Chondrocyte (in vitro differentiated cells): ENCODE results near the gene MYOZ2. TPM values are rescaled to one million over a fixed set of nuclear protein-coding genes. Genes with fewer than 3 reads are reported as not detected.

Source experiments
- DNase-seq: peaks from one replicate; pipeline ENCODE4 v3.0.0; 2021; ENCODE audit warnings: mixed read lengths, low spot score
- H3K27ac Mint-ChIP-seq: one replicate; pipeline ENCODE4 v1.8.0; 2021; ENCODE audit warnings: mild to moderate bottlenecking, moderate library complexity, mixed read lengths; ENCODE audit not compliant: unreplicated experiment
- H3K27me3 Mint-ChIP-seq: 2 replicates; pipeline ENCODE4 v1.8.0; 2021; ENCODE audit warnings: low read depth, mixed read lengths
- H3K36me3 Mint-ChIP-seq: 2 replicates; pipeline ENCODE4 v1.8.0; 2021; ENCODE audit warnings: low read depth, mixed read lengths
- H3K4me1 Mint-ChIP-seq: 2 replicates; pipeline ENCODE4 v1.8.0; 2021; ENCODE audit warnings: low read depth, mild to moderate bottlenecking, mixed read lengths
- H3K4me3 Mint-ChIP-seq: one replicate; pipeline ENCODE4 v1.8.0; 2021; ENCODE audit warnings: mild to moderate bottlenecking, moderate library complexity, mixed read lengths; ENCODE audit not compliant: unreplicated experiment
- H3K9me3 Mint-ChIP-seq: 2 replicates; pipeline ENCODE4 v1.8.0; 2021; ENCODE audit warnings: low read depth, mixed read lengths
- total RNA-seq: library from RNA; stranded (reverse); gene quantifications from 3 replicates; pipeline ENCODE4 v1.2.1, GENCODE V29; 2021
- TF ChIP-seq, protein P1 (sequence below): fragments of 200-600 bp; sonication (generic); IDR thresholded peaks from 2 replicates; pipeline ENCODE4 v1.5.0; 2021; ENCODE audit warnings: antibody characterized with exemption, mild to moderate bottlenecking, moderate library complexity

Gene MYOZ2
- total RNA-seq, 1 donor from 2014 or later = 0.35 TPM

DNA sequence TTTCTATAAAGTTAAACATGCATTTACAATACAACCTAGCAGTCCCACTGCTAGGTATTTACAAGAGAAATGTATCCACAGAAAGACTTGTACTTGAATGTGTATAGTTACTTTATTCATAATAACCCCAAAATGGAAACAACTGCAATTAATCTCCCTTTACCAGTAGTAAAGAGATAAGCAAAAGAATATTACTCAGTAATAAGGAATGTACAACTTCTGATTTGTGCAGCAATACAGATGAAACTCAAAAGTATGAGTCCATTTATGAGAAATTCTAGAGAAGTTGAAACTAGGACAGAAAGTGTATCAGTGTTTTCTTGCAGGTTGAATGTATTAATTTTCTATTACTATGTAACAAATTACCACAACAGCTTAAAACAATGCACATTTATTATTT lies 92.1 kb downstream of the MYOZ2 start:
- Mint-ChIP-seq H3K36me3 (peaks cover 16% of the 10 kb centered on the region), H3K27ac (peak overlapping the region; percentile 49), H3K9me3 (peaks cover 6% of the 10 kb centered on the region), H3K4me1 (peaks cover 11% of the 10 kb centered on the region), H3K27me3 (no peaks in the 10 kb centered on the region), H3K4me3 (no peak overlapping the region)
- no peak for DNase-seq
- TF ChIP-seq, protein P1, sequence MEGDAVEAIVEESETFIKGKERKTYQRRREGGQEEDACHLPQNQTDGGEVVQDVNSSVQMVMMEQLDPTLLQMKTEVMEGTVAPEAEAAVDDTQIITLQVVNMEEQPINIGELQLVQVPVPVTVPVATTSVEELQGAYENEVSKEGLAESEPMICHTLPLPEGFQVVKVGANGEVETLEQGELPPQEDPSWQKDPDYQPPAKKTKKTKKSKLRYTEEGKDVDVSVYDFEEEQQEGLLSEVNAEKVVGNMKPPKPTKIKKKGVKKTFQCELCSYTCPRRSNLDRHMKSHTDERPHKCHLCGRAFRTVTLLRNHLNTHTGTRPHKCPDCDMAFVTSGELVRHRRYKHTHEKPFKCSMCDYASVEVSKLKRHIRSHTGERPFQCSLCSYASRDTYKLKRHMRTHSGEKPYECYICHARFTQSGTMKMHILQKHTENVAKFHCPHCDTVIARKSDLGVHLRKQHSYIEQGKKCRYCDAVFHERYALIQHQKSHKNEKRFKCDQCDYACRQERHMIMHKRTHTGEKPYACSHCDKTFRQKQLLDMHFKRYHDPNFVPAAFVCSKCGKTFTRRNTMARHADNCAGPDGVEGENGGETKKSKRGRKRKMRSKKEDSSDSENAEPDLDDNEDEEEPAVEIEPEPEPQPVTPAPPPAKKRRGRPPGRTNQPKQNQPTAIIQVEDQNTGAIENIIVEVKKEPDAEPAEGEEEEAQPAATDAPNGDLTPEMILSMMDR = no peak

DNA sequence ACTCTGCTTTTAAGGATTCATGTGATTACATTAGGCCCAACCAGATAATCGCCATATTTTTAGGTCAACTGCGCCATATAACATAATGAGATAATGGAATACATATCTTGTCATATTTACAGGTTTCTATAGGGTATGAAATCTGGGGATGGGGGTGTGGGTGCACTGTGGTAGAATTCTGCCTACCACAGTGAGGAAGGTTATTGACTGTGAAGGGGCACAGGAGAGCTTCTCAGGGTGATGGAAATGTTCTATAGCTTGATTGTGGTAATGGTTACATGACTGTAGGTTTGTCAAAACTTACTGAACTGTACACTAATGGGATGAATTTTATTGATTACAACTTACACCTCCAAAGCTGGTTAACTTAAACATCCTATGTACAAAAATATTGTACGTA lies 92.8 kb downstream of the MYOZ2 start:
- Mint-ChIP-seq H3K4me1 (peaks cover 15% of the 10 kb centered on the region), H3K27ac (peak overlapping the region; percentile 41), H3K27me3 (no peaks in the 10 kb centered on the region), H3K36me3 (peaks cover 14% of the 10 kb centered on the region), H3K4me3 (no peak overlapping the region), H3K9me3 (peaks cover 6% of the 10 kb centered on the region)
- DNase-seq = no peak
- TF ChIP-seq, protein P1 = no peak

DNA sequence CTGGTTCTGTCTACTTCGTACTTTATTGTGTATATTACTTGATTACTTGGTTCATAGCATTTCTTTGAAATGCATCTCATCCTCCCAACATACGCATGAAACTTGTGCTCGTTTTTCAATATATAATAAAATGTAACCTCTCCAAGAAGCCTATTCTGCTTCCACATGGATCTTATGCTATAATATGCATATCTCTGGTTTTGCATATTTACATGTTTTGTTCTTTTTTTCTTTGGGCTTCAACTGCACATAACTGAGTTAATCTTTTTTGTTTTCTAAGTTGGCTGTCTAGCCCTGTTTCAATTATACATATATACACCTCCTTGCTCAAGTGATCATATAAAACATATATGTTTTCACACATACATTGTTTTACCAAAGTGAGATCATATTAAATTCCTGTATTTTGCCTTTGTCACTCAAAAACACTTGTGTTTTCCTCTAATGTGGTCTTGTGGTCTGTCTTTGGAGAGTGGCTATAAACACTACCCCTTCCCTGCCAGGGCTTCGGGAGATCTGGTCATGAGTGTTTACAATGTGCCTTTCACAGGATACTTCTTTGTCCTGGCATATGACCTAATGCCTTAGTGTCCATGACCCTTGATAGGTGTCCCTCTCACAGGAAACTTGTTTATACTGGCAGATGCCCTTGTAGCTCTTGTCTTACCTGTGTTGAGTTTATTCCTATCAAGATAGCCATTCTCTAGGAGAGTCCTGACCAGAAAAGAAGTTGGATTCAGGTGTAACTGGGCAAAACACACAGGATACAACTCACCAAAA lies 94.5 kb downstream of the MYOZ2 start:
- H3K4me3 Mint-ChIP-seq = no peak overlapping the region
- H3K27ac Mint-ChIP-seq = no peak overlapping the region
- no peaks in the 10 kb centered on the region for H3K27me3 Mint-ChIP-seq
- TF ChIP-seq, protein P1 = no peak
- H3K36me3 Mint-ChIP-seq = peaks cover 5% of the 10 kb centered on the region
- DNase-seq = no peak
- H3K4me1 Mint-ChIP-seq = peaks cover 23% of the 10 kb centered on the region
- H3K9me3 Mint-ChIP-seq = no peaks in the 10 kb centered on the region

DNA sequence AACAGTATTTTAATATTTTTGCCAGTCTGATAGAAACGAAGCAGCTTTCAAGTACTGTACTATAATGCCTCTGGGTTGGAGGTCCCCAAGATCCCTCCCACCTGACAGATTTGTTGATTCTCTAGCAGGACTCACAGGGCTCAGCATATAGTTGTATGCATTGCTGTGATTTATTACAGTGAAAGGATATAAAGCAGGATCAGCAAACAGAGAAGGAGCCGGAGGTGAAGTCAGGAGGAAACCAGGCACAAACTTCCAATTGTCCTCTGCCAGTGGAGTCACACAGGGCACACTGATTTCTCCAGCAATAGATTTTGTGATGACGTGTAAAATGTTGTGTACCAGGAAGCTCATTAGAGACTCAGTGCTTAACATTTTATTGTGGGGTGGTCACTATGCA lies 95.9 kb downstream of the MYOZ2 start:
- H3K36me3 Mint-ChIP-seq = peaks cover 11% of the 10 kb centered on the region
- TF ChIP-seq, protein P1 = no peak
- DNase-seq = no peak
- H3K4me3 Mint-ChIP-seq = no peak overlapping the region
- no peaks in the 10 kb centered on the region for H3K27me3 Mint-ChIP-seq
- H3K4me1 Mint-ChIP-seq = peaks cover 23% of the 10 kb centered on the region
- no peak overlapping the region for H3K27ac Mint-ChIP-seq
- H3K9me3 Mint-ChIP-seq = no peaks in the 10 kb centered on the region

DNA sequence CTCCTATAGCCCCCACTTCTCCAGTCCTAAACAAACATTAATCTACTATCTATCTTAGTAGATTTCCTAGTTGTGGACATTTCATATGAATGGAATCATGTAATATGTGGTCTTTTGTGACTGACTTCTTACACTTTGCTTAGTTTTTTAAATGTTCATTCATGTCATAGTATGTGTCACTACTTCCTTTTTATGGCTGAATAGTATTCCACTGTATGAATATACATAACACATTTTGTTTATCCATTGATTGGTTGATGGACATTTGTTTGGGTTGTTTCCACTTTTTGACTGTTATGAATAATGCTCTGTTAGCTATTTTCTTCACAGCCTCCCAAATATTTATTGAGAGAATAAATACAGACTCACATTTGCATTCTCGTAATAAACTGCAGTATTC lies 96.7 kb downstream of the MYOZ2 start:
- TF ChIP-seq, protein P1 = no peak
- DNase-seq = no peak
- Mint-ChIP-seq H3K36me3 (peaks cover 16% of the 10 kb centered on the region), H3K27me3 (no peaks in the 10 kb centered on the region), H3K4me3 (no peak overlapping the region), H3K4me1 (peaks cover 18% of the 10 kb centered on the region), H3K27ac (no peak overlapping the region), H3K9me3 (no peaks in the 10 kb centered on the region)
